ENCODE measurements around the gene MBNL2. TPM values are rescaled to one million over a fixed set of nuclear protein-coding genes. Genes with fewer than 3 reads are reported as not detected.

Gene MBNL2
- total RNA-seq, 1 experiment from 2014 or later: 0.17 TPM

GRCh38 chr13:97214921-97215320, 7.2 kb upstream of the MBNL2 start:
- no peaks in the 10 kb centered on the region for H3K27me3 ChIP-seq (ENCODE audit: insufficient read depth, low read length)
- H3K27me3 Mint-ChIP-seq (ENCODE audit: low read depth): peaks cover 91% of the 10 kb centered on the region

More at GRCh38 chr13:97214921-97215320, 7.2 kb upstream of the MBNL2 start:
- no peak overlapping the region for H4K8ac ChIP-seq (replicated peaks; ENCODE audit: insufficient read length, low read depth, low read length)
- Mint-ChIP-seq H3K4me1 (no peaks in the 10 kb centered on the region), H3K36me3 (ENCODE audit: insufficient read depth in 1 of 3, low read depth in 3 of 3) (no peaks in the 10 kb centered on the region), H3K9me3 (no peaks in the 10 kb centered on the region), H3K27ac (no peak overlapping the region), H3K4me3 (no peak overlapping the region)
- no peaks in the 10 kb centered on the region for H3K23me2 ChIP-seq (ENCODE audit: insufficient read length, low read depth, low read length, poor library complexity, severe bottlenecking)
- WGBS (ENCODE audit: extremely low coverage, insufficient read length, low lambda C conversion rate): no CpG with 5 or more reads among the region's 3 CpGs
- no peaks in the 10 kb centered on the region for H4K20me1 ChIP-seq (ENCODE audit: control insufficient read depth, insufficient read depth, insufficient read length)
- H2BK5ac ChIP-seq (ENCODE audit: insufficient read length, low read length): no peak overlapping the region
- H3K18ac ChIP-seq (ENCODE audit: insufficient read length, low read depth, low read length): no peak overlapping the region
- H3K4me1 ChIP-seq (ENCODE audit: insufficient read depth, low read length): no peaks in the 10 kb centered on the region
- H2BK120ac ChIP-seq (ENCODE audit: low read depth, low read length, poor library complexity, severe bottlenecking): no peak overlapping the region
- no peak overlapping the region for H4K5ac ChIP-seq (ENCODE audit: insufficient read length, low read depth, low read length)
- no peak overlapping the region for H3T11ph ChIP-seq (ENCODE audit: low read length)
- no peak overlapping the region for H2AK5ac ChIP-seq (ENCODE audit: insufficient read length, low read length)
- H3K14ac ChIP-seq (ENCODE audit: insufficient read depth, low read length): no peak overlapping the region
- no peak overlapping the region for H2BK20ac ChIP-seq (ENCODE audit: low read depth, low read length, poor library complexity, severe bottlenecking)
- no peak overlapping the region for H2BK12ac ChIP-seq (ENCODE audit: insufficient read length, low read depth, low read length)
- no peaks in the 10 kb centered on the region for H3K79me1 ChIP-seq (ENCODE audit: insufficient read depth, low read depth, low read length, poor library complexity, severe bottlenecking)
- no peaks in the 10 kb centered on the region for H3K9me3 ChIP-seq (ENCODE audit: control insufficient read depth, low read depth, low read length)
- H3K4me2 ChIP-seq (ENCODE audit: insufficient read depth, insufficient read length, low read length): no peak overlapping the region
- no peak overlapping the region for H3K27ac ChIP-seq (ENCODE audit: insufficient read length, low read depth, low read length)
- no peak overlapping the region for H2BK15ac ChIP-seq (ENCODE audit: low read depth, low read length)
- no peak overlapping the region for H3K4ac ChIP-seq (ENCODE audit: low read depth, low read length)
- H3K56ac ChIP-seq (ENCODE audit: insufficient read length, low read depth, low read length): no peak overlapping the region
- H2AFZ ChIP-seq (ENCODE audit: low read length): no peak overlapping the region
- no peak overlapping the region for H4K91ac ChIP-seq (ENCODE audit: insufficient read length, low read depth, low read length)
- TF ChIP-seq CTCF (conservative IDR thresholded peaks at IDR 0.05): no peak
- DNase-seq: no peak
- H3K23ac ChIP-seq (ENCODE audit: insufficient read length, low read depth, low read length): no peak overlapping the region
- H3K9ac ChIP-seq (ENCODE audit: extremely low read depth, insufficient read length, low read length): no peak overlapping the region
- H3K79me2 ChIP-seq (ENCODE audit: insufficient read depth, low read length): no peaks in the 10 kb centered on the region

Data from H9 (cell line).